Peyer's patch (tissue), 4 donors: ENCODE measurements around the gene EEF1A2. TPM values are rescaled to one million over a fixed set of nuclear protein-coding genes. Genes with fewer than 3 reads are reported as not detected.

Experiments
- DNase-seq, 3 donors: peaks; one replicate each; pipeline ENCODE4 v3.0.0-alpha.2; 2017 to 2019
- H3K27ac ChIP-seq, 4 donors: fragments of 200-600 bp; sonication (generic); one replicate each; pipeline ENCODE4 v1.5.1; 2016 to 2019
- H3K27me3 ChIP-seq, 2 donors: fragments of 200-600 bp; sonication (generic); one replicate each; pipeline ENCODE4 v1.5.1; 2019
- H3K36me3 ChIP-seq, 3 donors: fragments of 200-600 bp; sonication (generic); one replicate each; pipeline ENCODE4 v1.5.1; 2016 to 2019
- H3K4me1 ChIP-seq, 4 donors: fragments of 200-600 bp; sonication (generic); one replicate each; pipeline ENCODE4 v1.5.1; 2016 to 2019
- H3K4me3 ChIP-seq, 4 donors: fragments of 200-600 bp; sonication (generic); 1 replicate in 3 of 4; 2 replicates in 1 of 4; pipeline ENCODE4 v1.5.1; 2016 to 2019; ENCODE audit warnings: mild to moderate bottlenecking in 1 of 4
- H3K9me3 ChIP-seq, 4 donors: fragments of 200-600 bp; sonication (generic); one replicate each; pipeline ENCODE4 v1.5.1; 2016 to 2019; ENCODE audit warnings: mild to moderate bottlenecking in 1 of 4
- POLR2A ChIP-seq, 2 donors: fragments of 450-650 bp; IDR thresholded peaks; one replicate each; pipeline ENCODE4 v1.5.1; 2017; ENCODE audit warnings: antibody characterized with exemption in 2 of 2, mild to moderate bottlenecking in 2 of 2, moderate library complexity in 2 of 2
- total RNA-seq, 4 donors: library from RNA; depleted of rRNA; stranded (reverse); fragments of >200 nt; gene quantifications; one replicate each; pipeline ENCODE4 v1.1.0, GENCODE V29; 2016
- TF ChIP-seq, protein P1 (sequence below), 6 experiments: fragments of 450-650 bp in 4 of 6; fragments of 200-600 bp in 2 of 6; sonication (generic) in 1 of 6; IDR thresholded peaks; one replicate each; pipeline ENCODE4 v1.5.1; 2017 to 2019; ENCODE audit warnings: antibody characterized with exemption in 6 of 6, mild to moderate bottlenecking in 3 of 6, moderate library complexity in 1 of 6

Gene EEF1A2
- total RNA-seq, 4 donors from 2014 or later = 0.67 to 3.3 (median 2.1) TPM

DNA sequence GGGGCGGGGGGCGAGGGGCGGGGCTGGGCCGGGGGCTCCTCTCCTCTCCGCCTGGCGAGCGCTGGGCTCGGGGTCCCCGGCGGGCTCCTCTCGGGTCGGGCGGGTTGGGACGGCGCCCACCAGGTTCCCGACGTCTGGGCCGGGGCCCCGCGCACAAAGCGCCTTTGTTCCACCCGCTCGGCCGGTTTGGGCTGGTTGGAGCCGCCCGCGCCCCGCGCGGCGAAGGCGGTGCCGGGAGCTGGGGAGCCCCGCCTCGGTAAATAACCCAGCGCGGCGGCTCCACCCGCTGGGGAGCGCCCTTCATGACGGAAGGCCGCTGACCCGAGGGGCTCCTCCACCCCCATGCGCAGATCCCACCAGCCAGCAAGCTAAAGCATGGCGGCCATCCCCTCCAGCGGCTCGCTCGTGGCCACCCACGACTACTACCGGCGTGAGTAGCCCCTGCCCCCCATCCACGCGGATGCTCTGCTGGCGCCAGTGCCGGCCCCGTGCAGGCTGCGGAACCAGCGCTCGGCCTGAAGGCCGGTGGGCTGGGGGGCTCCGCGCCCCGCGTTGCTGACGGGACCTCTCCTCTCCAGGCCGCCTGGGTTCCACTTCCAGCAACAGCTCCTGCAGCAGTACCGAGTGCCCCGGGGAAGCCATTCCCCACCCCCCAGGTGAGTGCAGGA, 22.2 kb upstream of the EEF1A2 start:
- Histone ChIP-seq H3K4me3 (peak overlapping the region; percentile 76 to 99 (median 98)), H3K27ac (peak overlapping the region; percentile 93 to 99 (median 96)), H3K9me3 (no peaks in the 10 kb centered on the region), H3K4me1 (peaks cover 0 to 27% (median 11%) of the 10 kb centered on the region in 4 donors), H3K36me3 (peaks cover 0 to 16% (median 0%) of the 10 kb centered on the region in 3 donors), H3K27me3 (no peaks in the 10 kb centered on the region)
- TF ChIP-seq, protein P1, sequence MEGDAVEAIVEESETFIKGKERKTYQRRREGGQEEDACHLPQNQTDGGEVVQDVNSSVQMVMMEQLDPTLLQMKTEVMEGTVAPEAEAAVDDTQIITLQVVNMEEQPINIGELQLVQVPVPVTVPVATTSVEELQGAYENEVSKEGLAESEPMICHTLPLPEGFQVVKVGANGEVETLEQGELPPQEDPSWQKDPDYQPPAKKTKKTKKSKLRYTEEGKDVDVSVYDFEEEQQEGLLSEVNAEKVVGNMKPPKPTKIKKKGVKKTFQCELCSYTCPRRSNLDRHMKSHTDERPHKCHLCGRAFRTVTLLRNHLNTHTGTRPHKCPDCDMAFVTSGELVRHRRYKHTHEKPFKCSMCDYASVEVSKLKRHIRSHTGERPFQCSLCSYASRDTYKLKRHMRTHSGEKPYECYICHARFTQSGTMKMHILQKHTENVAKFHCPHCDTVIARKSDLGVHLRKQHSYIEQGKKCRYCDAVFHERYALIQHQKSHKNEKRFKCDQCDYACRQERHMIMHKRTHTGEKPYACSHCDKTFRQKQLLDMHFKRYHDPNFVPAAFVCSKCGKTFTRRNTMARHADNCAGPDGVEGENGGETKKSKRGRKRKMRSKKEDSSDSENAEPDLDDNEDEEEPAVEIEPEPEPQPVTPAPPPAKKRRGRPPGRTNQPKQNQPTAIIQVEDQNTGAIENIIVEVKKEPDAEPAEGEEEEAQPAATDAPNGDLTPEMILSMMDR (IDR thresholded peaks at IDR 0.05) = peak in 2 of 6 experiments; percentile 13 to 15
- no peak for TF ChIP-seq POLR2A (IDR thresholded peaks at IDR 0.05)
- peak; percentile 42 to 88 (median 81) for DNase-seq

DNA sequence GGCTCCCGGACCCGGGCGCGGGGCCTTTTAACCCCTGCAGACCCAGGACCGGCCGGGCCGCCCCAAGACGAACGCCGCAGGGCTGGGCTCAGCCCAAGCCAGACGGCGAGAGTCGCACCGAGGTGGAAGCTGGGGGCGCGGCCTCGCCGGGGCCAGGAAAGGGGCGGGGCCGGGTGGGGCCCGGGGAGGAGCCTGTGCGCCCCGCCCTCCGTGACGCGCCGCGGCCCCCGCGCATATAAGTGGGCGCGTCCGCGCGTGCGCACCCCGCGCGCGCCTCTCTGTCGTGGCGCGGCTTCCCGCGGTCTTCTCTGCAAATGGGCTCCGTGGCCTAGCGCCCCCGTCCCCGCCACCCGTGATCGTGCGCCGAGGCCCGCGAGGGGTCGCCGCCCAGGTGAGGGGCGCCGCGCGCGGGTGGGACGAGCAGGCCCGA, 21.6 kb upstream of the EEF1A2 start, which contains the start of gene PPDPF:
Gene PPDPF (plus strand): TSS at position 262 of the 430 bp plus-strand sequence. CDS start 544 bp downstream, outside the sequence.
- Histone ChIP-seq H3K36me3 (peaks cover 0 to 16% (median 0%) of the 10 kb centered on the region in 3 donors), H3K27me3 (no peaks in the 10 kb centered on the region), H3K4me1 (peaks cover 0 to 27% (median 11%) of the 10 kb centered on the region in 4 donors), H3K27ac (peak within 1 kb of the TSS; percentile 93 to 99 (median 96)), H3K9me3 (no peaks in the 10 kb centered on the region), H3K4me3 (peak within 1 kb of the TSS; percentile 76 to 99 (median 98))
- TF ChIP-seq, protein P1 (IDR thresholded peaks at IDR 0.05) = no peak
- peak; percentile 91 for TF ChIP-seq POLR2A (IDR thresholded peaks at IDR 0.05)
- DNase-seq = peak; percentile 84 to 92 (median 90)

- DNase-seq = peak in 2 of 3 donors; percentile 67 to 84
- peak overlapping the region; percentile 76 to 99 (median 98) for H3K4me3 ChIP-seq
Observed at GRCh38 chr20:63519668-63520503, 21.0 kb upstream of the EEF1A2 start.

GRCh38 chr20:63518946-63519667, 20.2 kb upstream of the EEF1A2 start:
- H3K4me1 ChIP-seq = peaks cover 0 to 27% (median 11%) of the 10 kb centered on the region in 4 donors
- peaks cover 0 to 16% (median 0%) of the 10 kb centered on the region in 3 donors for H3K36me3 ChIP-seq
- H3K27me3 ChIP-seq = no peaks in the 10 kb centered on the region
- no peak overlapping the region for H3K27ac ChIP-seq
- peak overlapping the region in 3 of 4 donors; percentile 76 to 99 (median 98) for H3K4me3 ChIP-seq
- DNase-seq = peak in 1 of 3 donors; percentile 48
- TF ChIP-seq, protein P1 (IDR thresholded peaks at IDR 0.05) = no peak
- TF ChIP-seq POLR2A (IDR thresholded peaks at IDR 0.05) = no peak
- H3K9me3 ChIP-seq = no peaks in the 10 kb centered on the region

More at GRCh38 chr20:63519668-63520503, 21.0 kb upstream of the EEF1A2 start:
- peaks cover 0 to 16% (median 0%) of the 10 kb centered on the region in 3 donors for H3K36me3 ChIP-seq
- no peaks in the 10 kb centered on the region for H3K9me3 ChIP-seq
- TF ChIP-seq, protein P1 (IDR thresholded peaks at IDR 0.05) = peak in 3 of 6 experiments; percentile 9 to 26 (median 17)
- no peak for TF ChIP-seq POLR2A (IDR thresholded peaks at IDR 0.05)
- no peaks in the 10 kb centered on the region for H3K27me3 ChIP-seq
- H3K27ac ChIP-seq = peak overlapping the region; percentile 93 to 99 (median 96)
- H3K4me1 ChIP-seq = peaks cover 0 to 27% (median 11%) of the 10 kb centered on the region in 4 donors
